K562 (cell line): Measurements from ENCODE around the gene CCDC15. TPM values are rescaled to one million over a fixed set of nuclear protein-coding genes. Genes with fewer than 3 reads are reported as not detected.
A peak's percentile ranks its signal among the peaks of the same experiment; 100 is the strongest.

ENCODE experiments used
- CBX2 ChIP-seq: fragments of 200-600 bp; sonication (generic); IDR thresholded peaks from one replicate; pipeline ENCODE4 v1.6.1; 2012; ENCODE audit warnings: mild to moderate bottlenecking, low read length, inconsistent platforms; ENCODE audit not compliant: insufficient read depth, poor library complexity, severe bottlenecking
- ESRRB ChIP-seq: fragments of 250-450 bp; sonication (Bioruptor Pico); IDR thresholded peaks from 2 replicates; pipeline ENCODE4 v1.5.0; 2020; ENCODE audit warnings: mild to moderate bottlenecking, moderate library complexity, borderline replicate concordance
- FOXA3 ChIP-seq, 2 experiments: fragments of 450-650 bp in 1 of 2; sonication (generic) in 1 of 2; formaldehyde crosslinking; IDR thresholded peaks in 1 of 2; conservative IDR thresholded peaks in 1 of 2; 2 replicates each; pipeline versions ENCODE4 v1.4.0 to v1.8.0; 2020 to 2022; ENCODE audit warnings: mild to moderate bottlenecking in 2 of 2, missing genetic modification reagents in 1 of 2
- FOXP4 ChIP-seq: sonication (generic); formaldehyde crosslinking; IDR thresholded peaks from 2 replicates; pipeline ENCODE4 v1.8.0; 2022; ENCODE audit warnings: mild to moderate bottlenecking, missing genetic modification reagents, borderline replicate concordance
- HDAC2 ChIP-seq: fragments of 450-650 bp; IDR thresholded peaks from 2 replicates; pipeline ENCODE4 v1.6.1; 2016; ENCODE audit warnings: mild to moderate bottlenecking
- HES1 ChIP-seq: fragments of 450-650 bp; IDR thresholded peaks from 2 replicates; pipeline ENCODE4 v1.6.1; 2016; ENCODE audit warnings: low read depth, mild to moderate bottlenecking, moderate library complexity
- ILK ChIP-seq: fragments of 450-650 bp; IDR thresholded peaks from 2 replicates; pipeline ENCODE4 v1.6.1; 2016; ENCODE audit warnings: missing genetic modification characterization, low read depth, mild to moderate bottlenecking, missing compliant biosample characterization, moderate library complexity, borderline replicate concordance
- KDM4B ChIP-seq, 2 experiments: fragments of 450-650 bp in 1 of 2; sonication (generic) in 1 of 2; IDR thresholded peaks; 2 replicates each; pipeline ENCODE4 v1.6.1; 2016 to 2017; ENCODE audit warnings: borderline replicate concordance in 2 of 2, antibody characterized with exemption in 1 of 2, low read depth in 1 of 2, mild to moderate bottlenecking in 1 of 2
- L3MBTL2 ChIP-seq: fragments of 450-650 bp; IDR thresholded peaks from 2 replicates; pipeline ENCODE4 v1.6.1; 2016; ENCODE audit warnings: mild to moderate bottlenecking, moderate library complexity
- MAX ChIP-seq: sonication (generic); formaldehyde crosslinking; IDR thresholded peaks from 2 replicates; pipeline ENCODE4 v1.9.0; 2022; ENCODE audit warnings: mild to moderate bottlenecking, missing genetic modification reagents
- NFE2L1 ChIP-seq: fragments of 450-650 bp; IDR thresholded peaks from 2 replicates; pipeline ENCODE4 v1.6.1; 2016; ENCODE audit warnings: missing genetic modification characterization, low read depth, mild to moderate bottlenecking, missing compliant biosample characterization, moderate library complexity, borderline replicate concordance
- NFIX ChIP-seq: fragments of 250-450 bp; sonication (Bioruptor Pico); IDR thresholded peaks from 2 replicates; pipeline ENCODE4 v1.4.0; 2020; ENCODE audit warnings: low read depth, mild to moderate bottlenecking, moderate library complexity
- PBX2 ChIP-seq, 2 experiments: IDR thresholded peaks in 1 of 2; conservative IDR thresholded peaks in 1 of 2; 2 replicates each; pipeline ENCODE4 v1.6.1; 2016; ENCODE audit warnings: low read depth in 2 of 2, mild to moderate bottlenecking in 1 of 2, missing compliant biosample characterization in 1 of 2, missing genetic modification characterization in 1 of 2, moderate library complexity in 1 of 2
- RBM22 ChIP-seq: fragments of 200-400 bp; formaldehyde crosslinking; IDR thresholded peaks from 2 replicates; pipeline ENCODE4 v1.6.1; 2018; ENCODE audit warnings: low read length, low read depth; ENCODE audit not compliant: poor library complexity, severe bottlenecking
- RNF2 ChIP-seq: sonication (generic); IDR thresholded peaks from 2 replicates; pipeline ENCODE4 v1.6.1; 2016
- SMAD2 ChIP-seq: fragments of 150-350 bp; IDR thresholded peaks from 2 replicates; pipeline ENCODE4 v1.6.1; 2014; ENCODE audit warnings: low read depth, mild to moderate bottlenecking, low read length
- SMARCA4 ChIP-seq: fragments of 450-650 bp; IDR thresholded peaks from 2 replicates; pipeline ENCODE4 v1.6.1; 2016
- TAF9B ChIP-seq: fragments of 450-650 bp; IDR thresholded peaks from 2 replicates; pipeline ENCODE4 v1.6.1; 2018; ENCODE audit warnings: mild to moderate bottlenecking; ENCODE audit not compliant: partially characterized antibody
- TBP ChIP-seq: optimal IDR thresholded peaks from 2 replicates; pipeline ENCODE3; 2011; ENCODE audit warnings: low read depth, low read length, improper control_type of control experiment
- ZC3H4 ChIP-seq: sonication (generic); formaldehyde crosslinking; IDR thresholded peaks from 2 replicates; pipeline ENCODE4 v1.9.0; 2021; ENCODE audit warnings: missing genetic modification reagents, borderline replicate concordance
- ZNF134 ChIP-seq: fragments of 250-450 bp; sonication (Bioruptor Pico); conservative IDR thresholded peaks from 2 replicates; pipeline ENCODE4 v1.4.0; 2020
- ZNF324 ChIP-seq: fragments of 250-450 bp; sonication (Bioruptor Pico); IDR thresholded peaks from 2 replicates; pipeline ENCODE4 v1.4.0; 2020; ENCODE audit warnings: mild to moderate bottlenecking
- ZNF707 ChIP-seq: fragments of 250-450 bp; sonication (Bioruptor Pico); conservative IDR thresholded peaks from 2 replicates; pipeline ENCODE4 v1.8.0; 2022; ENCODE audit warnings: inconsistent platforms, mild to moderate bottlenecking, moderate library complexity
- polyA plus RNA-seq, 8 experiments: library from polyadenylated mRNA; depleted of rRNA in 4 of 8; stranded (reverse) in 5 of 8; unstranded in 3 of 8; fragments of >200 nt; fragmentation: Nextera tagmentation in 2 of 8; fragmentation: Illumina TruSeq in 1 of 8; extraction: Ambion mirVana in 2 of 8; extraction: Trizol in 1 of 8; gene quantifications; 2 replicates each; pipeline versions ENCODE4 v1.2.1 to v1.2.3, GENCODE V29; 2011 to 2014; ENCODE audit warnings: inconsistent platforms in 1 of 8, missing spikeins in 1 of 8
- total RNA-seq, 7 experiments: library from RNA; depleted of rRNA in 6 of 7; stranded (reverse); fragments of >200 nt in 6 of 7; fragmentation: Illumina TruSeq in 2 of 7; extraction: Trizol in 2 of 7; gene quantifications; 2 replicates each; pipeline versions ENCODE4 v1.2.1 to v1.2.3, GENCODE V29; 2011 to 2021; ENCODE audit warnings: low replicate concordance in 1 of 7

CCDC15 gene
- total and polyA plus RNA-seq, 9 of the 15 experiments (the other 6 are each of a cell fraction or from before 2014, with no cell fraction given): 1.9 to 9.2 (median 3.9) TPM

GRCh38 chr11:125074511-125075241 is 120.7 kb downstream of the CCDC15 start (continued):
- no peak for TF ChIP-seq ZNF707 (CRISPR knock-in tag)
- TF ChIP-seq L3MBTL2: peak; percentile 54; the same call in 1 of the 2 replicates
- no peak for TF ChIP-seq ILK
- peak; percentile 75; the same call in 1 of the 2 replicates for TF ChIP-seq HDAC2
- no peak for TF ChIP-seq KDM4B (IDR thresholded peaks at IDR 0.05; ENCODE audit: borderline replicate concordance in 2 of 2, low read depth in 1 of 2)
- no peak for TF ChIP-seq NFE2L1
- peak; percentile 90 for TF ChIP-seq SMARCA4
- no peak for TF ChIP-seq HES1
- no peak for TF ChIP-seq TAF9B
- TF ChIP-seq SMAD2: no peak
- no peak for TF ChIP-seq FOXP4 (CRISPR knock-in tag)
- no peak for TF ChIP-seq RBM22
- TF ChIP-seq RNF2: 0 out of 2 replicates have a peak, but pooled peaks have one; percentile 50
- TF ChIP-seq ZNF134 (CRISPR knock-in tag): peak; percentile 67
- TF ChIP-seq FOXA3 (CRISPR knock-in tag; conservative IDR thresholded peaks at IDR 0.05 in 1 of 2, IDR thresholded peaks at IDR 0.05 in 1 of 2): no peak
- TF ChIP-seq ZNF324: no peak
- TF ChIP-seq ZC3H4 (CRISPR knock-in tag): no peak
- TF ChIP-seq MAX (CRISPR knock-in tag): no peak
- no peak for TF ChIP-seq PBX2 (CRISPR knock-in tag; IDR thresholded peaks at IDR 0.05; ENCODE audit: low read depth)
- no peak for TF ChIP-seq PBX2 (tag; conservative IDR thresholded peaks at IDR 0.05; ENCODE audit: low read depth)
- TF ChIP-seq ESRRB: no peak
- TF ChIP-seq TBP: peak; percentile 21
- TF ChIP-seq NFIX (CRISPR knock-in tag): no peak
- TF ChIP-seq CBX2: no peak
